ENCODE data around the gene VIM.
"Not testable (repeated sequence)": the region's sequence is repeated elsewhere in the genome, so short reads cannot be mapped to it uniquely, and the experiment has no call there.

Gene VIM

DNA sequence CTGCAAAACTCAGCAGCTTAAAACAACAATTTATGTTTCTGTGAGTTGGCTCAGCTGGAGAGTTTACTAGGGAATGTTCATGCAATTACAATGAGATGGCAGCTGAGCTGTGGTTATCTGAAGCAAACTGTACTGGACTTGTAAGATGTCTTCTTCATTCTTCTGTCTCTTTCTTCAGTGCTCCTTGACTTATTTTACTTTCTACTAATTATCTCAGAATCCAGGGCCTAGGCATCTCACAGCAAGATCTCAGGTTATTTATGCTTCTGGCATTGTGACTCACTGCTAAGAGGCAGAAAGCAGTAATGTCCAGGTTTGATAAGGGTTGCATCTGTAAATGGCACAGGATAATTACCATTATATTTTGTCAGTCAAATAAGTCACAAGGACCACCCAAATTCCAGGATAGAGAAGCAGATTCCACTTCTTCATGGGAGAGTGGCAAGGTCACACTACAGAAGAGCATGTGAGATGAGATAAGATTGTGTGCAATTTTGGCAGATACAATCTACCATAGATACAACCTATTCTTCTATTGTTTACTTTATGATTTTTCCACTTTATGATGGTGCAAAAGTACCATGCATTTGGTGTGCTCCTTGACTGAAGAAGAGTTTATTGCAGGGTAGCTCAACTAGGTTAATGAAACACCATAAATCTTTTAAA is 16.8 kb downstream of the VIM start:
- H3K4me1 ChIP-seq (ENCODE audit: insufficient read depth, low read length): no peaks in the 10 kb centered on the region
- no peak overlapping the region for H3K9ac ChIP-seq (ENCODE audit: low read length)
- H3K27ac ChIP-seq (ENCODE audit: low read depth, low read length): no peak overlapping the region
- no peaks in the 10 kb centered on the region for H3K27me3 ChIP-seq (ENCODE audit: control insufficient read depth in 1 of 2, insufficient read depth in 2 of 2, low read length in 2 of 2)
- H3K36me3 ChIP-seq (ENCODE audit: insufficient read depth, low read length): no peaks in the 10 kb centered on the region
- H3K4me3 ChIP-seq (ENCODE audit: low read depth in 1 of 2, low read length in 2 of 2): no peak overlapping the region
- H3K9me3 ChIP-seq (ENCODE audit: low read length): no peaks in the 10 kb centered on the region

DNA sequence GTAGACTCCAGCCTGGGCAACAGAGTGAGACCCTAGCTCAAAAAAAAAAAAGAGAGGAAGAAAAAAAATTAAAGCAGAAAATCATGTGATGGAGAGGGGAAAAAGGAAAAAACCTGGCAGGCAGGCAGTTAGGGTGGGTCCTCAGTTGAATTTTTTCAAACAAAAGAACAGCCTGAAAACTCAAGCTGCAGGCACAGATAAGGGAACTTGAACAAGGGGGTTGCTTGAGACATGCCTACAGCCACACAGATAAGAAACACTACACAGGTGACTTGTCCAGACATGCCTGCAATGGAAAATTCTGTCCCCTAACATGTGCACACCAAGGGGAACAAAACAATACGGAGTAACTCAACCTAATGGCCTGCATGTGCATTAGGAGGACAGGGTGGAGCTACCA is 19.2 kb downstream of the VIM start:
- no peak overlapping the region for H3K27ac ChIP-seq (ENCODE audit: low read depth, low read length)
- H3K4me3 ChIP-seq (ENCODE audit: low read depth in 1 of 2, low read length in 2 of 2): no peak overlapping the region
- no peaks in the 10 kb centered on the region for H3K9me3 ChIP-seq (ENCODE audit: low read length)
- H3K9ac ChIP-seq (ENCODE audit: low read length): no peak overlapping the region
- H3K27me3 ChIP-seq (ENCODE audit: control insufficient read depth in 1 of 2, insufficient read depth in 2 of 2, low read length in 2 of 2): no peaks in the 10 kb centered on the region
- H3K4me1 ChIP-seq (ENCODE audit: insufficient read depth, low read length): no peaks in the 10 kb centered on the region
- H3K36me3 ChIP-seq (ENCODE audit: insufficient read depth, low read length): no peaks in the 10 kb centered on the region

DNA sequence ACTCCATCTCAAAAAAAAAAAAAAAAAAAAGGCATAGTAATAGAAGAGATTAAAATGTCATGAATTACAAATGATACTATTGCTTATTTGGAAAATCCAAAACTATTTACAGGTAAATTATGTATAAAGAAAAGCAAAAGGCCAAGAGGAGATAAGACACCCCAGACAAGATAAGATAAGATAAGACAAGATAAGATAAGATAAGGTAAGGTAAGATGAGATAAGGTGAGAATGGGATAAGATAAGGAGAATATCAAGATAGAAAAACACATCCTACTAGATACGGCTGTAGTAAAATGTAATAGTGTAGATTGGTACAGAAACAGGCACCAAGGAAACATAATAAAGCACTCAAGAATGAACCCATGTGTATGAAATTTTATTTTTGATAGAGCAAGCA is 20.9 kb downstream of the VIM start:
- H3K4me1 ChIP-seq (ENCODE audit: insufficient read depth, low read length): no peaks in the 10 kb centered on the region
- H3K36me3 ChIP-seq (ENCODE audit: insufficient read depth, low read length): no peaks in the 10 kb centered on the region
- no peak overlapping the region for H3K9ac ChIP-seq (ENCODE audit: low read length)
- H3K9me3 ChIP-seq (ENCODE audit: low read length): no peaks in the 10 kb centered on the region
- no peaks in the 10 kb centered on the region for H3K27me3 ChIP-seq (ENCODE audit: control insufficient read depth in 1 of 2, insufficient read depth in 2 of 2, low read length in 2 of 2)
- H3K27ac ChIP-seq (ENCODE audit: low read depth, low read length): no peak overlapping the region
- H3K4me3 ChIP-seq (ENCODE audit: low read depth in 1 of 2, low read length in 2 of 2): no peak overlapping the region

DNA sequence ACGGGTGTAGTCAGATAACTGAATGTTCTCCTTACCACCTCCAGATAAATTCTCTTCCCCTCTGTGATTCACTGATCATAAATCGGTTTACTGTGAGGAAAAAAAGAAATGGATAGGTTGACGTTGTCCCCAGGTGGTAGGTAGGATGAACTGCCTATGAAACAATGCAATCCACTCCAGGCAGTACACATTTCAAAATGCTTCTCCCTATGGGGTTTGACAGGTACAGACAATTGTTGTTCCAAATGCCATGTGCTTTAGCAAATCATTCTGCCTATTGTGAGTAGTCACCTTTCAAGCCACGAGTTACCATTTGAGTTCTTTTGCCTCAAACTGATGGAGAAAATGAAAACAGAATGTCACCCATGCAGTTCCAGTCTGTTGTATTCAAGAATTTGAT is 21.8 kb downstream of the VIM start:
- Histone ChIP-seq H3K27ac (ENCODE audit: low read depth, low read length) (no peak overlapping the region), H3K27me3 (ENCODE audit: control insufficient read depth in 1 of 2, insufficient read depth in 2 of 2, low read length in 2 of 2) (no peaks in the 10 kb centered on the region), H3K4me1 (ENCODE audit: insufficient read depth, low read length) (no peaks in the 10 kb centered on the region), H3K9ac (ENCODE audit: low read length) (no peak overlapping the region), H3K9me3 (ENCODE audit: low read length) (no peaks in the 10 kb centered on the region), H3K36me3 (ENCODE audit: insufficient read depth, low read length) (no peaks in the 10 kb centered on the region), H3K4me3 (ENCODE audit: low read depth in 1 of 2, low read length in 2 of 2) (no peak overlapping the region)

DNA sequence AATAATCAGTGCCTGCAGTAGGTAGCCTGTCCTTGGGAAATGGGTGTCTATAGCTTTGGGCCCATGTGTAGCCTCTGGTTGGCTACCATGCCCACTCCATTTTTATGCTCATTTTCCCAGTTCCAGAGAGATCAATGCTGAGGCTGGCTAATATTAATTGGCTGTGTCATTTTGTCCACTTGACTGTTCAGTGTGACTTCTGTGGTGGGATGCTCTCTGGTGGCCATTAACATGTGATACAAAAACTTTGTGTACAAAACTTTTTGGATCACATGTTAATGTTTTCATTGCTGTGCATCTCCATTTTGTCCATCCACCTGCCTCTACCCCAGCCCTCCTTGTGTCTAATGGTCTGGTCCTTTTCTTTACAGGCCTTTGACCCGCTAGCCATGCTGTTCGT is 22.7 kb downstream of the VIM start:
- Histone ChIP-seq H3K27me3 (ENCODE audit: control insufficient read depth in 1 of 2, insufficient read depth in 2 of 2, low read length in 2 of 2) (no peaks in the 10 kb centered on the region), H3K27ac (ENCODE audit: low read depth, low read length) (no peak overlapping the region), H3K4me3 (ENCODE audit: low read depth in 1 of 2, low read length in 2 of 2) (no peak overlapping the region), H3K36me3 (ENCODE audit: insufficient read depth, low read length) (no peaks in the 10 kb centered on the region), H3K4me1 (ENCODE audit: insufficient read depth, low read length) (no peaks in the 10 kb centered on the region), H3K9ac (ENCODE audit: low read length) (no peak overlapping the region), H3K9me3 (ENCODE audit: low read length) (no peaks in the 10 kb centered on the region)

DNA sequence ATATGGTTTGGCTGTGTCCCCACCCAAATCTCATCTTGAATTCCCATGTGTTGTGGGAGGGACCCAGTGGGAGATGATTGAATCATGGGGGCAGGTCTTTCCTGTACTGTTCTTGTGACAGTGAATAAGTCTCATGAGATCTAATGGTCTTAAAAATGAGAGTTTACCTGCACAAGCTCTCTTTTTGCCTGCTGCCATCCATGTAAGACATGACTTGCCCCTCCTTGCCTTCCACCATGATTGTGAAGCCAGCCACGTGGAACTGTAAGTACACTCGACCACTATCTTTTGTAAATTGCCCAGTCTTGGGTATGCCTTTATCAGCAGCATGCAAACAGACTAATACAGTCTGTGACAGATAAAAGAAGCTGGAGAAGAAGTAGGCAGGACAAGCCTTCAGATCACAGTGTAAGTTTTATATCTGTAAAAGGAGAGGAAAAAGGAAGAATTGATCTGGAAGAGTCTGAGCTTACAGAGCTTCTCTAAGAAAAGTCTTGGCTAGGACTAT is 26.6 kb downstream of the VIM start:
- not testable (repeated sequence) for H3K4me3 ChIP-seq (ENCODE audit: low read depth in 1 of 2, low read length in 2 of 2); H3K4me1 ChIP-seq (ENCODE audit: insufficient read depth, low read length); H3K27ac ChIP-seq (ENCODE audit: low read depth, low read length); H3K9me3 ChIP-seq (ENCODE audit: low read length); H3K36me3 ChIP-seq (ENCODE audit: insufficient read depth, low read length); H3K9ac ChIP-seq (ENCODE audit: low read length); H3K27me3 ChIP-seq (ENCODE audit: control insufficient read depth in 1 of 2, insufficient read depth in 2 of 2, low read length in 2 of 2)

DNA sequence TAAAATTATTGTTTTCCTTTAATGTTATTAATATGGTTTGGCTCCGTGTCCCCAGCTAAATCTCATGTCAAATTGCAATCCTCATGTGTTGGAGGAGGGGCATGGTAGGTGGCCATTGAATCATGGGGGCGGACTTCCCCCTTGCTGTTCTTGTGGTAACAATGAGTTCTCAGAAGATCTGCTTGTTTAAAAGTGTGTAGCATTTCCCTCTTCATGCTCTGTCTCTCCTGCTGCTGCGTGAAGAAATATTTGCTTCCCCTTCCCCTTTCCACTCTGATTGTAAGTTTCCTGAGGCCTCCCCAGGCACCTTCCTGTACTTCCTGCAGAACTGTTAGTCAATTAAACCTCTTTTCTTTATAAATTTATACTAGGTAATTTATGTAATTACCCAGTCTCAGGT is 27.5 kb downstream of the VIM start:
- Histone ChIP-seq H3K4me1 (ENCODE audit: insufficient read depth, low read length) (no peaks in the 10 kb centered on the region), H3K9me3 (ENCODE audit: low read length) (no peaks in the 10 kb centered on the region), H3K9ac (ENCODE audit: low read length) (no peak overlapping the region), H3K4me3 (ENCODE audit: low read depth in 1 of 2, low read length in 2 of 2) (no peak overlapping the region), H3K36me3 (ENCODE audit: insufficient read depth, low read length) (no peaks in the 10 kb centered on the region), H3K27ac (ENCODE audit: low read depth, low read length) (no peak overlapping the region), H3K27me3 (ENCODE audit: control insufficient read depth in 1 of 2, insufficient read depth in 2 of 2, low read length in 2 of 2) (no peaks in the 10 kb centered on the region)

DNA sequence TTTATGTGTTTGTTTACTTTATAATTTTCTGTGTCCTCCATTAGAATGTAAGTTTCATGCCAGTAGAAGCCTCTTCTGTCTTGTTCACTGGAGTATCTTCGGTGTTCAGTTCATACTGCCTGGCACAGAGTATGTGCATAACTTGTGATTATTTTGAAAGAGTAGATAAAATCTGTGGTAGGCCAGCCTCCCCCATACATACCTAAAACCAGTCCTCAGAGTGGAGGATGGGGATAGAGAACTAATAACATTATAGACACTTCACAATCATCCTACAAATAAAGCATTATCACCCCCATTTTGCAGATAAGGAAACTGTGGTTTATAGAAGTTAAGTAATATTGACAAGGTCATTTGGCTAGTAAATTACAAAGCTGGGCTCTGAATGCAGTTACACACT is 28.0 kb downstream of the VIM start:
- no peak overlapping the region for H3K27ac ChIP-seq (ENCODE audit: low read depth, low read length)

DNA sequence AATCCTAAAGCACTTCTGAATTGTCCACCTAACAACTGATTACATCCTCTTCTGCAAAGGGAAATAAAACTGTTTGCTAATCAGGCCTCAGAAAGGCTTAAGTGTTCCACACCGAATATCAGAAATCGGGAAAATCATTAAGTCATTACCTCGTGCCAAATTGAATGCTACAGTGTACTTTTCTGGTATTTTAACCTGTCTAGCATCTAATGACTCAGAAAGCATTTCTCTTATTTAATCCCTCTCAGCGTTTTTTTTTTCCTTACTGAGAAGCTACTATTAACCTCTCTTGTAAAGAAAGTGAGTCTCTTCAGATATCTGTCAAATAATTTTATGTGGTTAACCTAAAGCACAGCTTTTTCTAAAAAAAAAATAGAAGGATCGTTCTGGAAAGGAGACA is 28.6 kb downstream of the VIM start:
- Histone ChIP-seq H3K36me3 (ENCODE audit: insufficient read depth, low read length) (no peaks in the 10 kb centered on the region), H3K9ac (ENCODE audit: low read length) (no peak overlapping the region), H3K9me3 (ENCODE audit: low read length) (no peaks in the 10 kb centered on the region), H3K27me3 (ENCODE audit: control insufficient read depth in 1 of 2, insufficient read depth in 2 of 2, low read length in 2 of 2) (no peaks in the 10 kb centered on the region), H3K27ac (ENCODE audit: low read depth, low read length) (no peak overlapping the region), H3K4me3 (ENCODE audit: low read depth in 1 of 2, low read length in 2 of 2) (no peak overlapping the region), H3K4me1 (ENCODE audit: insufficient read depth, low read length) (no peaks in the 10 kb centered on the region)

More for the DNA sequence above, 28.0 kb downstream of the VIM start:
- Histone ChIP-seq H3K9ac (ENCODE audit: low read length) (no peak overlapping the region), H3K9me3 (ENCODE audit: low read length) (no peaks in the 10 kb centered on the region), H3K27me3 (ENCODE audit: control insufficient read depth in 1 of 2, insufficient read depth in 2 of 2, low read length in 2 of 2) (no peaks in the 10 kb centered on the region), H3K36me3 (ENCODE audit: insufficient read depth, low read length) (no peaks in the 10 kb centered on the region), H3K4me3 (ENCODE audit: low read depth in 1 of 2, low read length in 2 of 2) (no peak overlapping the region), H3K4me1 (ENCODE audit: insufficient read depth, low read length) (no peaks in the 10 kb centered on the region)

DNA sequence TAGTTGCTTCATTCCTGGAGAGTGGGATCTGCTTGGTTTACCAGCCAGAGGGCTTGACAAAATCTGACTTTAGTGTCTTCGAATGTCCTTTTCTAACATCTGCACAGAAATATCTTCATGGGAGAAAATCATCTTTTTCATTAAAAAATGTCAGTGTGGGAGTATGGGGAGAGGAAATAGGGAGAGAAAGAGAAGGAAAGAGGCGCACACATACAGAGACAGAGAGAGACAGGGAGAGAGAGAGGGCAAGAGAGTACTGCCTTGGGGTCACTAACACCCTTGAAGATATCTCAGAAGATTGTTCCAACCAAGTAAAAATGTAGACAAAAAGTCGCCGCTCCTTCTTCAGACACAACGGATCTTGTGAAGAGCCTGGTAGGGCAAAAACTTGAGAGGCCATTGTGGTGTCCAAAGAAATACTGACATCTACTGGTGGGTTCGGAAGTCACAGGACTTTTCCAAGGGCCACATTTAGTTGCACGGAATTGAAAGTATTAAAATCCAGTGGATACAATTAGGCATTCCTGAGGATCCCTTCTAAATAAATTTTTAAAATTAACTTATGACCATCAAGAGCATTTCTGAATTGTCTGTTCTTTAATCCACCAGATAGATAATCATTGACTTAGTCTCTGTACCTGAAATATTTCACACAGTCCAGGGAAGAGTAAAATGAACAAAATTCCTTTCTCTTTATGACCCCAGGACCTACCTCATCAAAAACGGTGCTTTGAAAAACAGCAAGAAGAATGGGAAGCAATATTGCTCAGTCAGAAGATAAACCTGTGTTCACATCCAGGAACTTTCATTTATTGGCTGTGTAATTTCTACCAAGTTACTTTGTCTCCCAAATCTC is 29.7 kb downstream of the VIM start:
- Histone ChIP-seq H3K27ac (ENCODE audit: low read depth, low read length) (no peak overlapping the region), H3K4me1 (ENCODE audit: insufficient read depth, low read length) (no peaks in the 10 kb centered on the region), H3K36me3 (ENCODE audit: insufficient read depth, low read length) (no peaks in the 10 kb centered on the region), H3K9ac (ENCODE audit: low read length) (no peak overlapping the region), H3K9me3 (ENCODE audit: low read length) (no peaks in the 10 kb centered on the region), H3K27me3 (ENCODE audit: control insufficient read depth in 1 of 2, insufficient read depth in 2 of 2, low read length in 2 of 2) (no peaks in the 10 kb centered on the region), H3K4me3 (ENCODE audit: low read depth in 1 of 2, low read length in 2 of 2) (no peak overlapping the region)

DNA sequence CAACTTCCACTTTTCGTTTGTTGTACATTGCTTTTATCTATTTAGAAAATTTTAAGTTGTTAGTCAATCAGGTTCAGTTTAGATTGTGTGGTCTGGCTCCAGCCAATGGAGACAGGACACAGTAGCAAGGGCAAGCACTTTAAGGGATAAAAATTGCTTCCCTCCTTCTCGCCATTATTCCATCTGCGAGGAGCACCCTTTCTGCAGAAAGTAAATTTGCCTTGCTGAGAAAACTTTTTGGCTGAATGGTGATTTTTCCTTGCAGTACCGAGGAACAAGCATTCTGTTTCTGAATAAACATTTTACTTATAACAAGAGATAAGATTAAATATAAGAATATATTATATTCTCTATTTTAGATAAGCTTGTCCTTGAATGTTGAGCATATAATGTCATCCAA is 34.5 kb downstream of the VIM start:
- H3K36me3 ChIP-seq (ENCODE audit: insufficient read depth, low read length): no peaks in the 10 kb centered on the region
- H3K4me1 ChIP-seq (ENCODE audit: insufficient read depth, low read length): no peaks in the 10 kb centered on the region
- H3K27me3 ChIP-seq (ENCODE audit: control insufficient read depth in 1 of 2, insufficient read depth in 2 of 2, low read length in 2 of 2): no peaks in the 10 kb centered on the region
- H3K4me3 ChIP-seq (ENCODE audit: low read depth in 1 of 2, low read length in 2 of 2): no peak overlapping the region
- peaks cover 7% of the 10 kb centered on the region for H3K9me3 ChIP-seq (ENCODE audit: low read length)
- H3K9ac ChIP-seq (ENCODE audit: low read length): no peak overlapping the region
- H3K27ac ChIP-seq (ENCODE audit: low read depth, low read length): no peak overlapping the region

DNA sequence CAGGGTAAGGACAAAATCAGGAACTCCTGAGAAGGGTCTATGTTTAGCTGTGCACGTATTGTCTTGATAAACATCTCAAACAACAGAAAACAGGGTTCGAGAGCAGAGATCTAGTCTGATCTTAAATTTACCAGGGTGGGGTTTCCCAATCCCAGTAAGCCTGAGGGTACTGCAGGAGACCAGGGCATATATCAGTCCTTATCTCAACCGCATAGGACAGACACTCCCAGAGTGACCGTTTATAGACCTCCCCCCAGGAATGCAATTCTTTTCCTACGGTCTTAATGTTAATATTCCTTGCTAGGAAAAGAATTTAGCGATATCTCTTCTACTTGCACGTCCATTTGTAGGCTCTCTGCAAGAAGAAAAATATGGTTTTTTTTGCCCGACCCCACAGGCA is 35.5 kb downstream of the VIM start:
- no peaks in the 10 kb centered on the region for H3K36me3 ChIP-seq (ENCODE audit: insufficient read depth, low read length)
- peaks cover 7% of the 10 kb centered on the region for H3K9me3 ChIP-seq (ENCODE audit: low read length)
- no peaks in the 10 kb centered on the region for H3K4me1 ChIP-seq (ENCODE audit: insufficient read depth, low read length)
- no peak overlapping the region for H3K27ac ChIP-seq (ENCODE audit: low read depth, low read length)
- H3K9ac ChIP-seq (ENCODE audit: low read length): no peak overlapping the region
- no peaks in the 10 kb centered on the region for H3K27me3 ChIP-seq (ENCODE audit: control insufficient read depth in 1 of 2, insufficient read depth in 2 of 2, low read length in 2 of 2)
- no peak overlapping the region for H3K4me3 ChIP-seq (ENCODE audit: low read depth in 1 of 2, low read length in 2 of 2)

Data from muscle layer of colon (tissue), 2 donors.